Measurements from ENCODE around the gene LTBP2. TPM values are rescaled to one million over a fixed set of nuclear protein-coding genes. Genes with fewer than 3 reads are reported as not detected.
A peak's percentile ranks its signal among the peaks of the same experiment; 100 is the strongest.

Gene LTBP2
- total RNA-seq, 1 experiment from 2014 or later: 1.5 TPM

DNA sequence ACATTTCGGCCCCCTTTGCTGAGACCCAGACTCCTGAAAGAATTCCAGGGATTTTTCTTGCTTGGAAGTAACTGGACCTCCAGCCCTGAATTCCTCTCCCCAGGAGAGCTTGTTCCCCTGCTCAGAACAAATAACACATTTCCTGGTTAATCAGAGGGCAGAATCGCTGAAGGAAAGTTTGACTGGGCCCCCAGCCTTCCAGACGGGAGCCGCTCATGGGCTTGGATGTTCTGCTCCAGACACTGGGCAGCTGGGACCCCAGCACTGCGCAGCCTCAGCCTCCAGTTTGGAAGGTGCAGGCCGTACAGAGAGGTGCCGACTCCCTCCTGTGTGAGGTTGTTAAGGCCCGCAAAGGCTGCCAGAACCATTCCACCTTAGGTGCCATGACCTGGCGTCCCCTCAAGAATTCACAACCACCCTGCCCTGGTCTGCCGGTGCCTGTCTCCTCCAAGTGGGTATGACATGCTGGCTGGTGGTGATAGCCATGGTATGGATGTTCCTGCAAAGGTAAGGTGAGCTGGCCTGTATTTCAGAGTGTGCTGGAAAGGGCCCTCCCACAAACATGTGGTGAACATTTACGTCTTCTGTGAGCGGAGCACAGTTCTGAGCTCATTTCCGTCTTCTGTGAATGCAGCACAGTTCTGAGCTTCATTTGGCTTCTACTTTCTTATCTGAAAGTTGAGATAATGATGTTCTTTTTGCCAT, 5.1 kb upstream of the LTBP2 start (continued):
- TF ChIP-seq YY1 (IDR thresholded peaks at IDR 0.05; ENCODE audit: extremely low read depth, insufficient replicate concordance, low read depth, low read length): no peak
- TF ChIP-seq EZH2phosphoT487 (IDR thresholded peaks at IDR 0.05; ENCODE audit: borderline replicate concordance): no peak
- TF ChIP-seq CBX3 (IDR thresholded peaks at IDR 0.05; ENCODE audit: low read depth): no peak
- TF ChIP-seq MAX (IDR thresholded peaks at IDR 0.05): no peak
- no peak for TF ChIP-seq SRF (IDR thresholded peaks at IDR 0.05; ENCODE audit: low read depth)
- TF ChIP-seq FOSL1 (IDR thresholded peaks at IDR 0.05; ENCODE audit: low read depth): no peak
- TF ChIP-seq EZH2 (IDR thresholded peaks at IDR 0.05): no peak
- TF ChIP-seq, protein P1, sequence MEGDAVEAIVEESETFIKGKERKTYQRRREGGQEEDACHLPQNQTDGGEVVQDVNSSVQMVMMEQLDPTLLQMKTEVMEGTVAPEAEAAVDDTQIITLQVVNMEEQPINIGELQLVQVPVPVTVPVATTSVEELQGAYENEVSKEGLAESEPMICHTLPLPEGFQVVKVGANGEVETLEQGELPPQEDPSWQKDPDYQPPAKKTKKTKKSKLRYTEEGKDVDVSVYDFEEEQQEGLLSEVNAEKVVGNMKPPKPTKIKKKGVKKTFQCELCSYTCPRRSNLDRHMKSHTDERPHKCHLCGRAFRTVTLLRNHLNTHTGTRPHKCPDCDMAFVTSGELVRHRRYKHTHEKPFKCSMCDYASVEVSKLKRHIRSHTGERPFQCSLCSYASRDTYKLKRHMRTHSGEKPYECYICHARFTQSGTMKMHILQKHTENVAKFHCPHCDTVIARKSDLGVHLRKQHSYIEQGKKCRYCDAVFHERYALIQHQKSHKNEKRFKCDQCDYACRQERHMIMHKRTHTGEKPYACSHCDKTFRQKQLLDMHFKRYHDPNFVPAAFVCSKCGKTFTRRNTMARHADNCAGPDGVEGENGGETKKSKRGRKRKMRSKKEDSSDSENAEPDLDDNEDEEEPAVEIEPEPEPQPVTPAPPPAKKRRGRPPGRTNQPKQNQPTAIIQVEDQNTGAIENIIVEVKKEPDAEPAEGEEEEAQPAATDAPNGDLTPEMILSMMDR (IDR thresholded peaks at IDR 0.05 in 2 of 3, conservative IDR thresholded peaks at IDR 0.05 in 1 of 3; ENCODE audit: borderline replicate concordance in 1 of 3, insufficient read depth in 1 of 3, low read depth in 2 of 3, low read length in 2 of 3): no peak

- no peaks in the 10 kb centered on the region for H3K9me2 ChIP-seq (ENCODE audit: insufficient read depth)
- POLR2A ChIA-PET: interaction anchor here (1.4 to 1.6 kb wide), 2 partner anchors 123 to 147 kb away, joined by 3 to 4 read pairs; partner anchors contain the start of genes ISCA2, NPC2 and YLPM1
- peak overlapping the region; percentile 78 for H3K4me2 ChIP-seq (ENCODE audit: low read length)
- no TSS peak for BruUV-seq (replicated peaks)
- H3K79me2 ChIP-seq (ENCODE audit: insufficient read depth, low read length): no peaks in the 10 kb centered on the region
- peak; percentile 33 for ATAC-seq
- RAD21 ChIA-PET (ENCODE audit: low non-redundant PET in 1 of 2, low total read pairs in 2 of 2, uncharacterized antibody in 2 of 2, unreplicated experiment in 2 of 2): no interaction called here
- H2AFZ ChIP-seq (ENCODE audit: low read depth, low read length, poor library complexity, severe bottlenecking): peak overlapping the region; percentile 46
- no peaks in the 10 kb centered on the region for H3K27me3 ChIP-seq (ENCODE audit: insufficient read depth, low read length)
- DNase-seq (ENCODE audit: low read depth, low spot score): peak; percentile 73
- peaks cover 55 to 82% of the 10 kb centered on the region in 2 experiments for H3K4me1 ChIP-seq (ENCODE audit: control insufficient read depth in 1 of 2, insufficient read depth in 2 of 2, low read length in 2 of 2)
- CTCF ChIA-PET: interaction anchor here (1.1 to 1.2 kb wide), 2 partner anchors 188 kb away, joined by 3 to 4 read pairs; no protein-coding TSS in a partner anchor
- H3K36me3 ChIP-seq (ENCODE audit: control insufficient read depth in 1 of 2, insufficient read depth in 2 of 2, low read length in 2 of 2): no peaks in the 10 kb centered on the region
- H3K27ac ChIP-seq (ENCODE audit: low read depth, low read length): peak overlapping the region; percentile 70
- peak overlapping the region; percentile 13 to 45 for H3K4me3 ChIP-seq (replicated peaks in 1 of 2; ENCODE audit: low read depth in 1 of 2, low read length in 2 of 2)
- no peak for TF ChIP-seq ZFX (IDR thresholded peaks at IDR 0.05)
- peak; percentile 23 for TF ChIP-seq TCF7L2 (IDR thresholded peaks at IDR 0.05; ENCODE audit: borderline replicate concordance, extremely low read depth, insufficient read depth, insufficient read length)
- no peak for TF ChIP-seq CEBPB (IDR thresholded peaks at IDR 0.05; ENCODE audit: low read depth)
- no peak for TF ChIP-seq CBX3 (IDR thresholded peaks at IDR 0.05; ENCODE audit: low read depth)
- peak; percentile 45; the same call in 1 of the 2 replicates for TF ChIP-seq POLR2AphosphoS5 (IDR thresholded peaks at IDR 0.05; ENCODE audit: low read depth, low read length)
- peak; percentile 76 for TF ChIP-seq YY1 (IDR thresholded peaks at IDR 0.05; ENCODE audit: extremely low read depth, insufficient replicate concordance, low read depth, low read length)
- TF ChIP-seq EZH2phosphoT487 (IDR thresholded peaks at IDR 0.05; ENCODE audit: borderline replicate concordance): no peak
- no peak for TF ChIP-seq RAD21 (IDR thresholded peaks at IDR 0.05; ENCODE audit: low read depth)
- H3K9ac ChIP-seq (ENCODE audit: low read length): peak overlapping the region; percentile 44
- no peaks in the 10 kb centered on the region for H3K9me3 ChIP-seq (ENCODE audit: control insufficient read depth in 1 of 2, insufficient read depth in 1 of 2, low read depth in 1 of 2, low read length in 2 of 2)
- H4K20me1 ChIP-seq (ENCODE audit: insufficient read depth): no peaks in the 10 kb centered on the region
- intact Hi-C loops (cut with micrococcal nuclease): loop anchor here (5.0 kb wide), 1 partner anchor 96 kb away; the partner anchor contains the start of genes AREL1 and FCF1
Measured at GRCh38 chr14:74616507-74616906, 4.5 kb upstream of the LTBP2 start.
